ENCODE data around the gene NAALADL2. TPM values are rescaled to one million over a fixed set of nuclear protein-coding genes. Genes with fewer than 3 reads are reported as not detected.

Gene NAALADL2
- polyA plus RNA-seq, 1 donor = 6.5 TPM

GRCh38 chr3:175198991-175199783 lies 340.1 kb downstream of the NAALADL2 start:
- H3K36me3 ChIP-seq (ENCODE audit: control insufficient read depth, insufficient read depth, low read length) = no peaks in the 10 kb centered on the region
- no peaks in the 10 kb centered on the region for H3K4me1 ChIP-seq (ENCODE audit: control insufficient read depth, insufficient read depth, low read length)
- no peak overlapping the region for H3K27ac ChIP-seq (ENCODE audit: low read length)
- WGBS (ENCODE audit: insufficient coverage, low lambda C conversion rate) = 60% methylated on average over 1 of the region's 7 CpGs
- H3K4me3 ChIP-seq (ENCODE audit: low read length) = no peak overlapping the region
- no peaks in the 10 kb centered on the region for H3K27me3 ChIP-seq (ENCODE audit: control insufficient read depth, insufficient read depth, low read length)
- no peaks in the 10 kb centered on the region for H3K9me3 ChIP-seq (ENCODE audit: control insufficient read depth, low read depth, low read length)
- DNase-seq = no peak

DNA sequence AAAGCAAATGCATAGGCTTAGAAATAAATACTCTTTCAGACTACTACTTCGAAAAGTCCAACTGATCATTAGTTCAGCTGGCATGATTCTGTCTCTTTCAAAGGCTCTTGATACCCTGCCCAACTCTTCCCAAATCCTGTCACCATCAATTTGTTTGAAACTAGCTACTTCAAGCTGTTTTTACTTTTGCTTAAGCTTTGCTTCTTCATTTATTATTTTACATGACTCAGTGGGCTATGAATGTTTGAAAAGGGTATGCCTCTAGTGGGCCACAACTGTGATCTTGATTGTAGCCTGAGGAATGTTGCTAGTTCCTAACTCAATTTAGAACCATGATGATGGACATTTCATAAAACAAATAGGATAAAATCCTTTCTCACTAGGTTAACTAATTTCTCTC lies 340.8 kb downstream of the NAALADL2 start:
- H3K9me3 ChIP-seq (ENCODE audit: control insufficient read depth, low read depth, low read length) = no peaks in the 10 kb centered on the region
- no peak for DNase-seq
- no CpG with 5 or more reads among the region's 1 CpG for WGBS (ENCODE audit: insufficient coverage, low lambda C conversion rate)
- H3K27me3 ChIP-seq (ENCODE audit: control insufficient read depth, insufficient read depth, low read length) = no peaks in the 10 kb centered on the region
- no peaks in the 10 kb centered on the region for H3K36me3 ChIP-seq (ENCODE audit: control insufficient read depth, insufficient read depth, low read length)
- no peak overlapping the region for H3K4me3 ChIP-seq (ENCODE audit: low read length)
- no peak overlapping the region for H3K27ac ChIP-seq (ENCODE audit: low read length)
- H3K4me1 ChIP-seq (ENCODE audit: control insufficient read depth, insufficient read depth, low read length) = no peaks in the 10 kb centered on the region

DNA sequence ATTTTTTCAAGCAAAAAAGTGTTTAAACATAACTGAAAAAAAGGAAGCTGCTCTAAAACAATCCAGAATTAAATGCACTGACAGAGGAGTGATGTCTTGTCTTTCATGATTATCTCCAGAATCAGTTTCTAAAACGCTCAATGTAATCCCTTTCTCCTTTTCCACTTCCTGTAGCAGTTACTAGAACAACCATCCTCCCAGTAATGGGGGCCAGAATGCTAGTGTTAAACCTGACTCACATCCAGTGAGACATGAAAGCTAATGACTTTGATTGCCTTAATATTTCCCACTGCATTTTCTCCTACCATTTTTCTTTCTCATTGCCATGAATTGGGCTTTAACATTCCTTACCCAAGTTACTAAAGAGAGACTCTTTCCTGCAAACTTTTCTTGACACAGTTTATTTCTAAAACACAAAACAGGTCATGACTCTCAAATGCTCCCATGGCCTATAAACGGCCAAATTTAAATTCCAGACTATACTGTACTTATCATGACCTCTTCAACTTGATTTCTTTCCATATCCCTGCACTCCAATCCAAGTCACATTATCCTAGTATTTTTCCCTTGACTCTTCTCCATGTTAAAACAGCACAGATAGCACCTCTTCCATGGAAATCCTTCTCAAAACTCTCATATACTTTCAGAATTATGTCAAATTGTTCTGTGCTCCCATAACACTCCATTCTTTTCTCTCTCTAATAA lies 341.4 kb downstream of the NAALADL2 start:
- Histone ChIP-seq H3K27me3 (ENCODE audit: control insufficient read depth, insufficient read depth, low read length) (no peaks in the 10 kb centered on the region), H3K9me3 (ENCODE audit: control insufficient read depth, low read depth, low read length) (peaks cover 3% of the 10 kb centered on the region), H3K4me1 (ENCODE audit: control insufficient read depth, insufficient read depth, low read length) (no peaks in the 10 kb centered on the region), H3K36me3 (ENCODE audit: control insufficient read depth, insufficient read depth, low read length) (no peaks in the 10 kb centered on the region), H3K4me3 (ENCODE audit: low read length) (no peak overlapping the region), H3K27ac (ENCODE audit: low read length) (no peak overlapping the region)
- DNase-seq = no peak
- 100% methylated on average over 1 of the region's 2 CpGs for WGBS (ENCODE audit: insufficient coverage, low lambda C conversion rate)

- Histone ChIP-seq H3K4me1 (ENCODE audit: control insufficient read depth, insufficient read depth, low read length) (no peaks in the 10 kb centered on the region), H3K36me3 (ENCODE audit: control insufficient read depth, insufficient read depth, low read length) (no peaks in the 10 kb centered on the region), H3K9me3 (ENCODE audit: control insufficient read depth, low read depth, low read length) (peaks cover 3% of the 10 kb centered on the region), H3K4me3 (ENCODE audit: low read length) (no peak overlapping the region), H3K27ac (ENCODE audit: low read length) (no peak overlapping the region), H3K27me3 (ENCODE audit: control insufficient read depth, insufficient read depth, low read length) (no peaks in the 10 kb centered on the region)
- 84% methylated on average over 3 of the region's 3 CpGs for WGBS (ENCODE audit: insufficient coverage, low lambda C conversion rate)
- DNase-seq = no peak
Observed at GRCh38 chr3:175207361-175207760, 348.2 kb downstream of the NAALADL2 start.

DNA sequence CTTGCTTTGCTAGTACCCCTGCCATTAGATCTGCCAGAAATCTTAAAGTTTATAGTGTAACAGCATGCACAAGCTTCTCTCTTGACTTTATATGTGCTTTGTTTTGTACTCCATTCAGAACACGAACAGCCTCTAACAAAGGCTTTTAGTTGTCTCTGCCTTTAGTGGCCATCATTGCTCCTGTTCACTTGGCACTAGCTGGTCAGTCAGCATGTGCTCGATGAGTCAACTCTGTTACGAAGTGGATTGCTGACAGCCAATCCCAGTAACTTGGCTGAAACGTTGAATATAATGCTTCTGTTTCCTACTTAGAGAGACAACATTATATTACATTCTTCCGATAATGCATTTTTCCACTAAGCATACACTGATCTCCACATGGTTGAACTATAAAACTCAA lies 349.2 kb downstream of the NAALADL2 start:
- WGBS (ENCODE audit: insufficient coverage, low lambda C conversion rate) = 100% methylated on average over 1 of the region's 5 CpGs
- H3K36me3 ChIP-seq (ENCODE audit: control insufficient read depth, insufficient read depth, low read length) = no peaks in the 10 kb centered on the region
- no peak overlapping the region for H3K4me3 ChIP-seq (ENCODE audit: low read length)
- DNase-seq = no peak
- peaks cover 3% of the 10 kb centered on the region for H3K9me3 ChIP-seq (ENCODE audit: control insufficient read depth, low read depth, low read length)
- H3K27ac ChIP-seq (ENCODE audit: low read length) = no peak overlapping the region
- H3K27me3 ChIP-seq (ENCODE audit: control insufficient read depth, insufficient read depth, low read length) = no peaks in the 10 kb centered on the region
- no peaks in the 10 kb centered on the region for H3K4me1 ChIP-seq (ENCODE audit: control insufficient read depth, insufficient read depth, low read length)

- H3K4me1 ChIP-seq (ENCODE audit: control insufficient read depth, insufficient read depth, low read length) = no peaks in the 10 kb centered on the region
- H3K27ac ChIP-seq (ENCODE audit: low read length) = no peak overlapping the region
- no peak overlapping the region for H3K4me3 ChIP-seq (ENCODE audit: low read length)
- H3K36me3 ChIP-seq (ENCODE audit: control insufficient read depth, insufficient read depth, low read length) = no peaks in the 10 kb centered on the region
- 85% methylated on average over 2 of the region's 2 CpGs for WGBS (ENCODE audit: insufficient coverage, low lambda C conversion rate)
- DNase-seq = no peak
- H3K27me3 ChIP-seq (ENCODE audit: control insufficient read depth, insufficient read depth, low read length) = no peaks in the 10 kb centered on the region
- no peaks in the 10 kb centered on the region for H3K9me3 ChIP-seq (ENCODE audit: control insufficient read depth, low read depth, low read length)
Observed at GRCh38 chr3:175211466-175211865, 352.3 kb downstream of the NAALADL2 start.

DNA sequence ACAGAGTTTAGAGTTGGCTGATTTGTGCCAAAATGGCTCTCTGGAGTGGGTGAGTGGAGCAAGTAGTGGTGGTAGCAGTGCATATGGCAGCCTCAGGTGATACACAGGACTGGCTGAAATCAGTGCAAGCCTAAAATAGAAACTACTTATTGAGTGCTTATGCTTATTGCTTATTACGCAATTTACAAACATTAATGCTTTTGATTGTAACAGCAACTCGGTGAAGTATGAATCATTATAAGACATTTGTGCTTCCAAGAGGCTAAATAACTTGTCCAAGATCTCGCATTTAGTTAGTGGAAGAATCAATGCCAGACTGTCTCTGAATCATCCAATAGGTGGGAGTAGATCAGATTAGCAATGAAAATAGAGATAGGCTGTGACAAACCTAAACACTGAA lies 353.8 kb downstream of the NAALADL2 start:
- Histone ChIP-seq H3K4me3 (ENCODE audit: low read length) (no peak overlapping the region), H3K36me3 (ENCODE audit: control insufficient read depth, insufficient read depth, low read length) (no peaks in the 10 kb centered on the region), H3K9me3 (ENCODE audit: control insufficient read depth, low read depth, low read length) (no peaks in the 10 kb centered on the region), H3K27ac (ENCODE audit: low read length) (no peak overlapping the region), H3K27me3 (ENCODE audit: control insufficient read depth, insufficient read depth, low read length) (no peaks in the 10 kb centered on the region), H3K4me1 (ENCODE audit: control insufficient read depth, insufficient read depth, low read length) (no peaks in the 10 kb centered on the region)
- no peak for DNase-seq
- 100% methylated on average over 2 of the region's 3 CpGs for WGBS (ENCODE audit: insufficient coverage, low lambda C conversion rate)

GRCh38 chr3:175214216-175214615 lies 355.1 kb downstream of the NAALADL2 start:
- no peaks in the 10 kb centered on the region for H3K36me3 ChIP-seq (ENCODE audit: control insufficient read depth, insufficient read depth, low read length)
- no peak overlapping the region for H3K27ac ChIP-seq (ENCODE audit: low read length)
- H3K27me3 ChIP-seq (ENCODE audit: control insufficient read depth, insufficient read depth, low read length) = no peaks in the 10 kb centered on the region
- WGBS (ENCODE audit: insufficient coverage, low lambda C conversion rate) = no CpG with 5 or more reads among the region's 1 CpG
- DNase-seq = no peak
- no peak overlapping the region for H3K4me3 ChIP-seq (ENCODE audit: low read length)
- no peaks in the 10 kb centered on the region for H3K4me1 ChIP-seq (ENCODE audit: control insufficient read depth, insufficient read depth, low read length)
- no peaks in the 10 kb centered on the region for H3K9me3 ChIP-seq (ENCODE audit: control insufficient read depth, low read depth, low read length)

GRCh38 chr3:175215833-175216232 lies 356.7 kb downstream of the NAALADL2 start:
- Histone ChIP-seq H3K4me3 (ENCODE audit: low read length) (no peak overlapping the region), H3K9me3 (ENCODE audit: control insufficient read depth, low read depth, low read length) (no peaks in the 10 kb centered on the region), H3K27me3 (ENCODE audit: control insufficient read depth, insufficient read depth, low read length) (no peaks in the 10 kb centered on the region), H3K4me1 (ENCODE audit: control insufficient read depth, insufficient read depth, low read length) (no peaks in the 10 kb centered on the region), H3K36me3 (ENCODE audit: control insufficient read depth, insufficient read depth, low read length) (no peaks in the 10 kb centered on the region), H3K27ac (ENCODE audit: low read length) (no peak overlapping the region)
- 71% methylated on average over 1 of the region's 1 CpG for WGBS (ENCODE audit: insufficient coverage, low lambda C conversion rate)
- no peak for DNase-seq

GRCh38 chr3:175222356-175222755 lies 363.2 kb downstream of the NAALADL2 start:
- Histone ChIP-seq H3K27me3 (ENCODE audit: control insufficient read depth, insufficient read depth, low read length) (no peaks in the 10 kb centered on the region), H3K27ac (ENCODE audit: low read length) (no peak overlapping the region), H3K36me3 (ENCODE audit: control insufficient read depth, insufficient read depth, low read length) (no peaks in the 10 kb centered on the region), H3K4me3 (ENCODE audit: low read length) (no peak overlapping the region), H3K9me3 (ENCODE audit: control insufficient read depth, low read depth, low read length) (no peaks in the 10 kb centered on the region), H3K4me1 (ENCODE audit: control insufficient read depth, insufficient read depth, low read length) (no peaks in the 10 kb centered on the region)
- no peak for DNase-seq
- WGBS (ENCODE audit: insufficient coverage, low lambda C conversion rate) = no CpG with 5 or more reads among the region's 1 CpG

Data from large intestine (tissue), 3 donors.